HG03565 (cell line): ENCODE measurements around the gene SYNGR2.
A peak's percentile ranks its signal among the peaks of the same experiment; 100 is the strongest.
"Not testable (repeated sequence)": the region's sequence is repeated elsewhere in the genome, so short reads cannot be mapped to it uniquely, and the experiment has no call there.

Source experiments
- ATAC-seq: cut with Tn5 transposase; IDR thresholded peaks from one replicate; pipeline ENCODE4 v1.9.1; 2021; ENCODE audit warnings: mild to moderate bottlenecking, moderate library complexity; ENCODE audit not compliant: unreplicated experiment

SYNGR2 gene

GRCh38 chr17:78129351-78130089, 38.9 kb upstream of the SYNGR2 start:
- ATAC-seq, result no peak

- ATAC-seq, result no peak
Observed at GRCh38 chr17:78130090-78130436, 38.3 kb upstream of the SYNGR2 start.

- ATAC-seq, result no peak
Observed at GRCh38 chr17:78130437-78131101, 37.8 kb upstream of the SYNGR2 start, which contains the start of gene TMC8. Gene TMC8, plus strand, starts transcription at chr17:78130771. Its CDS starts 818 bp downstream, at chr17:78131589.

GRCh38 chr17:78131172-78132083, 37.0 kb upstream of the SYNGR2 start:
- no peak for ATAC-seq

- ATAC-seq, result no peak
Observed at GRCh38 chr17:78132084-78132676, 36.2 kb upstream of the SYNGR2 start.

GRCh38 chr17:78132767-78133178, 35.6 kb upstream of the SYNGR2 start:
- no peak for ATAC-seq

- ATAC-seq, result no peak
Observed at GRCh38 chr17:78133179-78133951, 35.0 kb upstream of the SYNGR2 start.

- no peak for ATAC-seq
Observed at GRCh38 chr17:78133971-78134898, 34.1 kb upstream of the SYNGR2 start.

GRCh38 chr17:78134899-78135385, 33.4 kb upstream of the SYNGR2 start:
- ATAC-seq, result no peak

- no peak for ATAC-seq
Observed at GRCh38 chr17:78135858-78136500, 32.4 kb upstream of the SYNGR2 start.

- ATAC-seq, result no peak
Observed at GRCh38 chr17:78137392-78138203, 30.8 kb upstream of the SYNGR2 start.

GRCh38 chr17:78138204-78139060, 29.9 kb upstream of the SYNGR2 start:
- no peak for ATAC-seq

- ATAC-seq, result not testable (repeated sequence)
Observed at GRCh38 chr17:78139861-78140168, 28.6 kb upstream of the SYNGR2 start.

GRCh38 chr17:78140169-78141051, 28.0 kb upstream of the SYNGR2 start:
- peak; percentile 63 for ATAC-seq

- ATAC-seq, result no peak
Observed at GRCh38 chr17:78141437-78142118, 26.8 kb upstream of the SYNGR2 start.
